Measurements from ENCODE around the gene PRND.

DNA sequence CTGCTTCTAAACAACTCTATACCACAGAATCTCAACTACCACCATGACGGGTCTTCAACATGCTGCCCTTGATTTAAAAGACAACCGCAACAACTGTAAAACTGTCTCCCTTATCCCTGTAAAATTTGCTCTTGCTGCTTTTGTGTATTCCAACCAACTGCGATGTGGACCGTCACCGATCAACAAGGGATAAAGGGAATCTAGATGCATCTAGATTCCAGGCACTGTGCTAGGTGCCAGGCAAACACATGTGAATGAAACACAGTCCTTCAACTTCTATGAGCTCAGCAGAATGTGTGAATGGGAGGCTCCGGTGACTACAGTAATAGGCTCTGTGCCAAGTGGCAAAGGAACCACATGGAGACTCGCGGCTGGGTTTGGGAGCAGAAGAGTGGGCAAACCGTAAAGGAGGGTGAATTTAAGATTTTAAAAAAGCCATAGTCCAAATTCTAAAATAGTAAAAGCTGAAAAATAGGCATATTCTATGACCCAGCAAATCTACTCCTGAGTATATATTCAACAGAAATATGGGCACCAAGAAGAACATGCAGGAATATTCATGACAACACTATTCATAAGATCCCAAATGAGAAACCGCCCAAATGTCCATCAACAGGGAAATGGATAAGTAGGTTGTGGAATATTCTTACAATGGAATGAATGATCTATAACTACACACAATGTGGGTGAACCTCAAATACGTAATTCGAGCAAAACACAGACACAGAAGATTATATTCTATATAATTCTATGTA, 3.7 kb upstream of the PRND start:
- TF ChIP-seq, protein P1, sequence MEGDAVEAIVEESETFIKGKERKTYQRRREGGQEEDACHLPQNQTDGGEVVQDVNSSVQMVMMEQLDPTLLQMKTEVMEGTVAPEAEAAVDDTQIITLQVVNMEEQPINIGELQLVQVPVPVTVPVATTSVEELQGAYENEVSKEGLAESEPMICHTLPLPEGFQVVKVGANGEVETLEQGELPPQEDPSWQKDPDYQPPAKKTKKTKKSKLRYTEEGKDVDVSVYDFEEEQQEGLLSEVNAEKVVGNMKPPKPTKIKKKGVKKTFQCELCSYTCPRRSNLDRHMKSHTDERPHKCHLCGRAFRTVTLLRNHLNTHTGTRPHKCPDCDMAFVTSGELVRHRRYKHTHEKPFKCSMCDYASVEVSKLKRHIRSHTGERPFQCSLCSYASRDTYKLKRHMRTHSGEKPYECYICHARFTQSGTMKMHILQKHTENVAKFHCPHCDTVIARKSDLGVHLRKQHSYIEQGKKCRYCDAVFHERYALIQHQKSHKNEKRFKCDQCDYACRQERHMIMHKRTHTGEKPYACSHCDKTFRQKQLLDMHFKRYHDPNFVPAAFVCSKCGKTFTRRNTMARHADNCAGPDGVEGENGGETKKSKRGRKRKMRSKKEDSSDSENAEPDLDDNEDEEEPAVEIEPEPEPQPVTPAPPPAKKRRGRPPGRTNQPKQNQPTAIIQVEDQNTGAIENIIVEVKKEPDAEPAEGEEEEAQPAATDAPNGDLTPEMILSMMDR (optimal IDR thresholded peaks at IDR 0.05 in 1 of 3, IDR thresholded peaks at IDR 0.05 in 1 of 3, conservative IDR thresholded peaks at IDR 0.05 in 1 of 3; ENCODE audit: extremely low read depth in 1 of 3, insufficient read depth in 2 of 3, low read length in 3 of 3) = no peak
- no peak for TF ChIP-seq EZH2 (IDR thresholded peaks at IDR 0.05; ENCODE audit: low read length)
